ENCODE results near the gene RASAL2. TPM values are rescaled to one million over a fixed set of nuclear protein-coding genes. Genes with fewer than 3 reads are reported as not detected.

RASAL2 gene
- polyA plus RNA-seq, 2 of the 4 experiments (the other 2 are of a cell fraction) = 7.1 to 17.6 TPM

DNA sequence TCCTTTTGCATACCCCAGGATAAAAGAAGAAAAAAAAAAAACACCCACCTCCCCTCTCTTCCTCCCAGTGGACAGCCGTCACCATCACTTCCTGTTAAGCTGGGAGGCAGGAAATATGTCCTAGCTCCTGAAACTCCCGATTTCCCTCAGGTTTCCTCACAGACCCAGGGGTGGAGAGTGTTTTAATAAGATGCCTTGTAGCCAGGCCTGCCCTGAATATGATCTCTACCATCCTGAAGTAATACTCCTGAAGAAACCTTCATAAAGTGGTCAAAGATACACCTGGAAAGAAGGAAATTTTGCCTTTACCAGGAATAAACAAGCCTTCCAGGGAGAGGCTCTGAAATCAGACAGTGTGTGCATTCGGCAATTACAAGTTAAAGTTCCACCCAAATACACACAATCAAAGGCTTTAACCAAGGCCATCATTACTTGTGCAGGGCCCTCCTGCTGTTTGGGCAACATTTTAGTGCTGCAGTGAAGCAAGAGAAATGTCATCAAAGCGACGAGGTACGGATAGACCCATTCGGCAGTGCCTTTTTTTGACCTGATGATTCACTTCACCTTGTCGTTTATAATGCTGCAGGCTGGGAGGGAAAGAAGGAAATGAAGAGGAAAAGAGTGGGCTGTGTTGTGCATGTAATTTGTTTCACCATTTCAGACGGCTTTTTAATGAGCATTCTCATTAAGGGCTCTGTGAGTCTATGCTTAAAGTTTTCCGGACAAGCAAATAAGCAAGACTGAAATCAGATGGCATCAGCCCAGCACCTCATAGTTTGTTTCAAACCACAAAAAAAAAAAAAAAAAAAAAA lies 41.0 kb upstream of the RASAL2 start (continued):
- no peak for TF ChIP-seq HEYL (CRISPR knock-in tag; IDR thresholded peaks at IDR 0.05)

DNA sequence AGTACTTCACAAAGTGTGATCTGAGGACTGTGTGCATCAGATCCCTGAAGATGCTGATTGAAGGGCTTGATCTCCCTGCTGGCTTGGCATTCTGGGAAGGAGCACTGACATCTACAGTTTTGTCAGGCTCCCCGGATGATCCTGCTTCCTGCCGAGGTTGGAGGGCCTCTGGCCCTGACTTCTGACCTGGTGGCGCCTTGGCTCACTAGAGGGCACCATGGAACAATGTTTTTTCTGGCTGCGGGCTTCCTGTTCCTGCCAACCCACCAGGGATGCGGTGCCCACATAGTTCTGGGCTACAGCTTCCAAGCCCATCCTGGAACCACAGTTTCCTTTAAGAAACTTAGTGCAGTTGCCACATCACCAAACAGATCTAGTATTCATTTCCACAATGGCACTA lies 38.8 kb upstream of the RASAL2 start:
- peaks cover 47% of the 10 kb centered on the region for H3K4me1 ChIP-seq
- peak overlapping the region; percentile 66 for H3K4me2 ChIP-seq
- no peaks in the 10 kb centered on the region for H3K9me3 ChIP-seq
- ChIA-PET CTCF (interaction anchor here (0.6 to 2.6 kb wide), 11 partner anchors 12 to 483 kb away, joined by 3 to 12 read pairs (median 4); partner anchors contain the start of gene RASAL2), POLR2A (no interaction called here)
- peak; percentile 66 to 79 for DNase-seq (ENCODE audit: low read depth in 1 of 2, low spot score in 1 of 2)
- ATAC-seq = peak; percentile 78 to 90
- no peak overlapping the region for H3K4me3 ChIP-seq
- FAIRE-seq = no peak
- peak overlapping the region; percentile 58 to 84 for H3K27ac ChIP-seq
- no peak for TF ChIP-seq PHF8 (IDR thresholded peaks at IDR 0.05; ENCODE audit: borderline replicate concordance, low read depth)
- TF ChIP-seq FOSL2 (IDR thresholded peaks at IDR 0.05) = no peak
- no peak for TF ChIP-seq FOSL2 (CRISPR knock-in tag; IDR thresholded peaks at IDR 0.05)
- TF ChIP-seq RFX5 (IDR thresholded peaks at IDR 0.05) = no peak
- peak; percentile 78 for TF ChIP-seq SMC3 (IDR thresholded peaks at IDR 0.05)
- TF ChIP-seq NR3C1 (IDR thresholded peaks at IDR 0.05) = no peak
- no peak for TF ChIP-seq MYC (IDR thresholded peaks at IDR 0.05; ENCODE audit: borderline replicate concordance, low read length)
- no peak for TF ChIP-seq CBX8 (IDR thresholded peaks at IDR 0.05)
- TF ChIP-seq RAD21 (conservative IDR thresholded peaks at IDR 0.05 in 1 of 2, IDR thresholded peaks at IDR 0.05 in 1 of 2) = peak; percentile 83 to 85
- no peak; a peak in 1 of 5 replicates for TF ChIP-seq JUN (IDR thresholded peaks at IDR 0.05)
- TF ChIP-seq KDM5A (IDR thresholded peaks at IDR 0.05) = no peak
- TF ChIP-seq BHLHE40 (IDR thresholded peaks at IDR 0.05; ENCODE audit: low read depth, low read length) = no peak
- no peak for TF ChIP-seq TP53 (CRISPR knock-in tag; IDR thresholded peaks at IDR 0.05)
- TF ChIP-seq, protein P1, sequence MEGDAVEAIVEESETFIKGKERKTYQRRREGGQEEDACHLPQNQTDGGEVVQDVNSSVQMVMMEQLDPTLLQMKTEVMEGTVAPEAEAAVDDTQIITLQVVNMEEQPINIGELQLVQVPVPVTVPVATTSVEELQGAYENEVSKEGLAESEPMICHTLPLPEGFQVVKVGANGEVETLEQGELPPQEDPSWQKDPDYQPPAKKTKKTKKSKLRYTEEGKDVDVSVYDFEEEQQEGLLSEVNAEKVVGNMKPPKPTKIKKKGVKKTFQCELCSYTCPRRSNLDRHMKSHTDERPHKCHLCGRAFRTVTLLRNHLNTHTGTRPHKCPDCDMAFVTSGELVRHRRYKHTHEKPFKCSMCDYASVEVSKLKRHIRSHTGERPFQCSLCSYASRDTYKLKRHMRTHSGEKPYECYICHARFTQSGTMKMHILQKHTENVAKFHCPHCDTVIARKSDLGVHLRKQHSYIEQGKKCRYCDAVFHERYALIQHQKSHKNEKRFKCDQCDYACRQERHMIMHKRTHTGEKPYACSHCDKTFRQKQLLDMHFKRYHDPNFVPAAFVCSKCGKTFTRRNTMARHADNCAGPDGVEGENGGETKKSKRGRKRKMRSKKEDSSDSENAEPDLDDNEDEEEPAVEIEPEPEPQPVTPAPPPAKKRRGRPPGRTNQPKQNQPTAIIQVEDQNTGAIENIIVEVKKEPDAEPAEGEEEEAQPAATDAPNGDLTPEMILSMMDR (IDR thresholded peaks at IDR 0.05) = peak; percentile 66
- TF ChIP-seq NPAS2 (CRISPR knock-in tag; IDR thresholded peaks at IDR 0.05; ENCODE audit: borderline replicate concordance) = no peak
- no peak for TF ChIP-seq HEYL (CRISPR knock-in tag; IDR thresholded peaks at IDR 0.05)
- TF ChIP-seq, protein P2, sequence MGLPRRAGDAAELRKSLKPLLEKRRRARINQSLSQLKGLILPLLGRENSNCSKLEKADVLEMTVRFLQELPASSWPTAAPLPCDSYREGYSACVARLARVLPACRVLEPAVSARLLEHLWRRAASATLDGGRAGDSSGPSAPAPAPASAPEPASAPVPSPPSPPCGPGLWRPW (IDR thresholded peaks at IDR 0.05) = no peak
- no peak for TF ChIP-seq HDAC2 (IDR thresholded peaks at IDR 0.05)
- 0% methylated on average over 5 of the region's 5 CpGs for WGBS (ENCODE audit: missing lambda C conversion rate)

DNA sequence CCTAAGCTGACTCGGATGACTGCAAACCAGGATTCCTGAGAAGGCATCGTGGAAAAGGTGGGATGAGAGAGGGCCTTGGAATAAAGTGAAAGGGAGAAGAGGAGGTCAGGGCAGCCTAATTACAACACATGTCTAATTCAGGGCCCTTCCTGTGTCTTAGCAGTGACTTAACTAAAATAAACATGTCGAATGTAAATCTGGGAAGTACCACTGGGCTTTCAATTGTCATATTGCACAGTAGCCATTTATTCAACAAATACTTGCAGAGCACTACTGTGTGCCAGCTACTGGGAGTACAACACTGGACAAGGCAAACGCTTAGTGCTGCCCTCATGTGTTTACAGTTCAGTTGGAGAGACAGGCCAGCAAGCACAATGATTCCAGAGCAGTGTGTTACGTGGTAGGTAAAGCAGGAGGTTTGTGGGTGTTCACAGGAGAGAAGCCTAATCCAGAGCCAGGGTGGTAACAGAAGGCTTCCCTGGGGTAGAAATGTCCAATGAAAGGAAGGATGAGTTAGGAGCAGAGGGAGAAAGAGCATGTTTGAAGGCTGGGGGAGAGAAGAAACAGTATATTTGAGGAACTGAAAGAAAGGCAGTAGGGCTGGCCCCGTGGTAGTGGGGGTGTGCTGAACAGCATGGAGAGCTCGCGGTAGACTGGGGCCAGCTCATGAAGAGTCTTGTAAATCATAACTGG lies 38.0 kb upstream of the RASAL2 start:
- H3K4me2 ChIP-seq = peak overlapping the region; percentile 66
- no peak for TF ChIP-seq MYC (IDR thresholded peaks at IDR 0.05; ENCODE audit: borderline replicate concordance, low read length)
- no peak for TF ChIP-seq KDM1A (IDR thresholded peaks at IDR 0.05; ENCODE audit: low read depth)
- no peak for TF ChIP-seq FOSB (CRISPR knock-in tag; IDR thresholded peaks at IDR 0.05)
- no peak for TF ChIP-seq PHF8 (IDR thresholded peaks at IDR 0.05; ENCODE audit: borderline replicate concordance, low read depth)
- peak; percentile 54; the same call in 2 of the 3 replicates for TF ChIP-seq SMC3 (IDR thresholded peaks at IDR 0.05)
- TF ChIP-seq ZC3H11A (IDR thresholded peaks at IDR 0.05) = no peak
- TF ChIP-seq JUN (IDR thresholded peaks at IDR 0.05) = no peak
- TF ChIP-seq, protein P3, sequence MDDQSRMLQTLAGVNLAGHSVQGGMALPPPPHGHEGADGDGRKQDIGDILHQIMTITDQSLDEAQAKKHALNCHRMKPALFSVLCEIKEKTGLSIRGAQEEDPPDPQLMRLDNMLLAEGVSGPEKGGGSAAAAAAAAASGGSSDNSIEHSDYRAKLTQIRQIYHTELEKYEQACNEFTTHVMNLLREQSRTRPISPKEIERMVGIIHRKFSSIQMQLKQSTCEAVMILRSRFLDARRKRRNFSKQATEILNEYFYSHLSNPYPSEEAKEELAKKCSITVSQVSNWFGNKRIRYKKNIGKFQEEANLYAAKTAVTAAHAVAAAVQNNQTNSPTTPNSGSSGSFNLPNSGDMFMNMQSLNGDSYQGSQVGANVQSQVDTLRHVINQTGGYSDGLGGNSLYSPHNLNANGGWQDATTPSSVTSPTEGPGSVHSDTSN (IDR thresholded peaks at IDR 0.05) = no peak
- TF ChIP-seq, protein P4, sequence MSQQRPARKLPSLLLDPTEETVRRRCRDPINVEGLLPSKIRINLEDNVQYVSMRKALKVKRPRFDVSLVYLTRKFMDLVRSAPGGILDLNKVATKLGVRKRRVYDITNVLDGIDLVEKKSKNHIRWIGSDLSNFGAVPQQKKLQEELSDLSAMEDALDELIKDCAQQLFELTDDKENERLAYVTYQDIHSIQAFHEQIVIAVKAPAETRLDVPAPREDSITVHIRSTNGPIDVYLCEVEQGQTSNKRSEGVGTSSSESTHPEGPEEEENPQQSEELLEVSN (IDR thresholded peaks at IDR 0.05; ENCODE audit: borderline replicate concordance, low read depth) = no peak
- TF ChIP-seq RAD21 (conservative IDR thresholded peaks at IDR 0.05 in 1 of 2, IDR thresholded peaks at IDR 0.05 in 1 of 2) = peak; percentile 32 to 43
- TF ChIP-seq EP300 (IDR thresholded peaks at IDR 0.05) = no peak
- no peak for TF ChIP-seq CEBPB (IDR thresholded peaks at IDR 0.05)
- TF ChIP-seq, protein P5, sequence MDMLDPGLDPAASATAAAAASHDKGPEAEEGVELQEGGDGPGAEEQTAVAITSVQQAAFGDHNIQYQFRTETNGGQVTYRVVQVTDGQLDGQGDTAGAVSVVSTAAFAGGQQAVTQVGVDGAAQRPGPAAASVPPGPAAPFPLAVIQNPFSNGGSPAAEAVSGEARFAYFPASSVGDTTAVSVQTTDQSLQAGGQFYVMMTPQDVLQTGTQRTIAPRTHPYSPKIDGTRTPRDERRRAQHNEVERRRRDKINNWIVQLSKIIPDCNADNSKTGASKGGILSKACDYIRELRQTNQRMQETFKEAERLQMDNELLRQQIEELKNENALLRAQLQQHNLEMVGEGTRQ (IDR thresholded peaks at IDR 0.05) = no peak

More for the DNA sequence above, 38.0 kb upstream of the RASAL2 start:
- WGBS (ENCODE audit: missing lambda C conversion rate) = 37% methylated on average over 8 of the region's 8 CpGs
- ChIA-PET POLR2A (no interaction called here), CTCF (interaction anchor here (0.6 to 2.6 kb wide), 13 partner anchors 13 to 483 kb away, joined by 3 to 12 read pairs (median 4); partner anchors contain the start of gene RASAL2)
- Histone ChIP-seq H3K4me3 (no peak overlapping the region), H3K9me3 (no peaks in the 10 kb centered on the region), H3K4me1 (peaks cover 53% of the 10 kb centered on the region), H3K27ac (peak overlapping the region; percentile 58 to 84)
- DNase-seq (ENCODE audit: low read depth in 1 of 2, low spot score in 1 of 2) (peak; percentile 66 to 81), FAIRE-seq (peak; percentile 91), ATAC-seq (peak; percentile 88 to 93)

Data from A549 (cell line).